ENCODE data around the gene DYRK1B.

Gene DYRK1B

GRCh38 chr19:39845172-39845571 is 11.2 kb upstream of the DYRK1B start:
- H3K4me3 ChIP-seq (ENCODE audit: low read length), result peak overlapping the region; percentile 83
- no peak for TF ChIP-seq ZNF274 (IDR thresholded peaks at IDR 0.05; ENCODE audit: low read depth, low read length)

- no peak for TF ChIP-seq ZNF274 (IDR thresholded peaks at IDR 0.05; ENCODE audit: low read depth, low read length)
- H3K4me3 ChIP-seq (ENCODE audit: low read length), result peak overlapping the region; percentile 83
Observed at GRCh38 chr19:39843919-39844793, 10.2 kb upstream of the DYRK1B start.

- H3K4me3 ChIP-seq (ENCODE audit: low read length), result no peak overlapping the region
- no peak for TF ChIP-seq ZNF274 (IDR thresholded peaks at IDR 0.05; ENCODE audit: low read depth, low read length)
Observed at GRCh38 chr19:39842693-39843435, 8.9 kb upstream of the DYRK1B start.

GRCh38 chr19:39841041-39841440 is 7.1 kb upstream of the DYRK1B start:
- no peak overlapping the region for H3K4me3 ChIP-seq (ENCODE audit: low read length)
- TF ChIP-seq ZNF274 (IDR thresholded peaks at IDR 0.05; ENCODE audit: low read depth, low read length), result no peak

- no peak overlapping the region for H3K4me3 ChIP-seq (ENCODE audit: low read length)
- TF ChIP-seq ZNF274 (IDR thresholded peaks at IDR 0.05; ENCODE audit: low read depth, low read length), result no peak
Observed at GRCh38 chr19:39840492-39840891, 6.5 kb upstream of the DYRK1B start.

- H3K4me3 ChIP-seq (ENCODE audit: low read length), result no peak overlapping the region
- TF ChIP-seq ZNF274 (IDR thresholded peaks at IDR 0.05; ENCODE audit: low read depth, low read length), result no peak
Observed at GRCh38 chr19:39839678-39840327, 5.8 kb upstream of the DYRK1B start.

- no peak overlapping the region for H3K4me3 ChIP-seq (ENCODE audit: low read length)
- TF ChIP-seq ZNF274 (IDR thresholded peaks at IDR 0.05; ENCODE audit: low read depth, low read length), result no peak
Observed at GRCh38 chr19:39838569-39838968, 4.6 kb upstream of the DYRK1B start.

- no peak for TF ChIP-seq ZNF274 (IDR thresholded peaks at IDR 0.05; ENCODE audit: low read depth, low read length)
- no peak overlapping the region for H3K4me3 ChIP-seq (ENCODE audit: low read length)
Observed at GRCh38 chr19:39837978-39838377, 4.0 kb upstream of the DYRK1B start.

- no peak for TF ChIP-seq ZNF274 (IDR thresholded peaks at IDR 0.05; ENCODE audit: low read depth, low read length)
- no peak overlapping the region; the same call in 1 of the 2 replicates for H3K4me3 ChIP-seq (ENCODE audit: low read length)
Observed at GRCh38 chr19:39834287-39834841, 402 bp upstream of the DYRK1B start.

- H3K4me3 ChIP-seq (ENCODE audit: low read length), result peak overlapping the region; percentile 78
- no peak for TF ChIP-seq ZNF274 (IDR thresholded peaks at IDR 0.05; ENCODE audit: low read depth, low read length)
Observed at GRCh38 chr19:39833160-39833463, 850 bp downstream of the DYRK1B start.

- peak overlapping the region; percentile 78 for H3K4me3 ChIP-seq (ENCODE audit: low read length)
- TF ChIP-seq ZNF274 (IDR thresholded peaks at IDR 0.05; ENCODE audit: low read depth, low read length), result no peak
Observed at GRCh38 chr19:39832341-39833083, 1.4 kb downstream of the DYRK1B start.

GRCh38 chr19:39831679-39832078 is 2.3 kb downstream of the DYRK1B start:
- TF ChIP-seq ZNF274 (IDR thresholded peaks at IDR 0.05; ENCODE audit: low read depth, low read length), result no peak
- H3K4me3 ChIP-seq (ENCODE audit: low read length), result no peak overlapping the region

GRCh38 chr19:39830847-39831246 is 3.1 kb downstream of the DYRK1B start:
- no peak overlapping the region for H3K4me3 ChIP-seq (ENCODE audit: low read length)

GRCh38 chr19:39830406-39830805 is 3.6 kb downstream of the DYRK1B start:
- H3K4me3 ChIP-seq (ENCODE audit: low read length), result no peak overlapping the region
- TF ChIP-seq ZNF274 (IDR thresholded peaks at IDR 0.05; ENCODE audit: low read depth, low read length), result no peak

More at GRCh38 chr19:39830847-39831246, 3.1 kb downstream of the DYRK1B start:
- no peak for TF ChIP-seq ZNF274 (IDR thresholded peaks at IDR 0.05; ENCODE audit: low read depth, low read length)
